HG03175 (cell line): ENCODE results near the gene FAM47A.

Experiments
- ATAC-seq: cut with Tn5 transposase; IDR thresholded peaks from one replicate; pipeline ENCODE4 v1.9.1; 2021; ENCODE audit warnings: mild to moderate bottlenecking, moderate library complexity; ENCODE audit not compliant: unreplicated experiment

FAM47A gene

DNA sequence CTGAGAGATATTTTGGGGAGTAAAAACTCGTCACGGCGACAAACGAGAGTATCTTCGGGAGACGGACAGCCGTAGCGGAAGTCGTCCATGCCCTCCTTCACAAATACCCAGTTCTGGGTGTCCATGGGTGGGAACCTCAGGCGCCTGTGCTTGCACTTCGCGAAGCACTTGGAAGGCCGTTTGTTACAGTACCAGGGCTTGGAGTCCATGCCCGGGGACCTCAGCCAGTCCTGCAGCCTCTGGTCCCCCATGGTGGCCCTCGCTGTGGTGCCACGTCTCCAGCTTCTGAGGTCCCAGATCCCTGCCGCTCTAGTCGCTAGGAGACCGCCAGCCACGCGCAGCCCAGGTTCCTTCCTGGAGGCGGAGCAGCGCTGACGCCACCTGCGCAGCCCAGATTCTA lies at the start of gene FAM47A:
Gene FAM47A (minus strand): TSS at position 287 of the 400 bp plus-strand sequence. CDS start 36 bp downstream, at position 251.
- ATAC-seq: no peak

DNA sequence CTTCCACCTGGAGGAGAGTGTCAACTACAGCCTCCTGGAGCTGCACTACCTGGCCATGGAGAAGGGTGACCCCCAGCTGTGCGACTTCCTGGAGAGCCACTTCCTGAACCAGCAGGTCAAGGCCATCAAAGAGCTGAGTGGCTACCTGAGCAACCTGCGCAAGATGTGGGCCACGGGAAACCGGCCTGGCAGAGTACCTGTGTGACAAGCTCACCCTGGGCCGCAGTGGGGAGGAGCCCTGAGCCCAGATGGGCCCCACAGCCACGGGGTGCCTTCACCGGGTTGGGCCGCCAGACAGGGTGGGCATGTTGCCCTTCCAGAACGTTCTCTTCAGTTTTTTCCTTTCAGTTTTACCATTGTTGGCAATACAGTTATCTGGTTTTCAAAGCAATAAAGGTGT lies 15.2 kb upstream of the FAM47A start:
- ATAC-seq: no peak

DNA sequence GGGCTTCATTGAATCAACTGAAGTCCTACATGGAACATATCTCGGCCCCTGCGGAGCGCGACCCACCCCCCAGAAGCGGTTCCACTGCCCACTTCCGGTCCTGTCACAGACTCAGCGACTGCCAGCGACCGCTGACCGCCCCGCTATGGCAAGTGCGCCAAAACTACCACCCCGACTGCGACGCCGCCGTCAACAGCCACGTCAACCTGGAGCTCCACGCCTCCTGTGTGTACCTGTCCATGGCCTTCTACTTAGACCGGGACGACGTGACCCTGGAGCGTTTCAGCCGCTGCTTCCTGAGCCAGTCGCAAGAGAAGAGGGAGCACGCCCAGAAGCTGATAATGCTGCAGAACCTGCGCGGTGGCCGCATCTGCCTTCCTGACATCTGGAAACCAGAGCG lies 14.8 kb upstream of the FAM47A start:
- no peak for ATAC-seq

DNA sequence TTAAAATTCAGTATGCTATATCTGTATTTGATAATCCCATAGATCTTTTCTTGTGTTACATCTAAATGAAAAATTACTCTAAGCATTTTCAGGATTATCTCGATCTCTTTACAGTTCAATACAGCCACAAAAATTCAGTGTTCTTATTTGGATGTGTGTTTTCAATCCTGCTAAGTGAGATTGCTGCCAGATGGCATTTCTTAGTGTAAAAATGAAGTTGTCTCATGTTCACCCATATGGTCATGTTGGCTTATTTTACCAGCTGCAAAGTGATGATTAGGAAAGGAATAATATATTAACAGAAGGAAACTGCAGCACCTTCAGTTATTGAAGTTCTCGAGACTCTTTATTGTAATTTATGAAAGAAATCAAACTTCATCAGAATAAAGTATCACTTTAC lies 12.1 kb upstream of the FAM47A start:
- no peak for ATAC-seq

GRCh38 chrX:34140816-34141215 lies 8.7 kb upstream of the FAM47A start:
- ATAC-seq: no peak

- ATAC-seq: no peak
Measured at GRCh38 chrX:34130980-34131744, 952 bp downstream of the FAM47A start.

DNA sequence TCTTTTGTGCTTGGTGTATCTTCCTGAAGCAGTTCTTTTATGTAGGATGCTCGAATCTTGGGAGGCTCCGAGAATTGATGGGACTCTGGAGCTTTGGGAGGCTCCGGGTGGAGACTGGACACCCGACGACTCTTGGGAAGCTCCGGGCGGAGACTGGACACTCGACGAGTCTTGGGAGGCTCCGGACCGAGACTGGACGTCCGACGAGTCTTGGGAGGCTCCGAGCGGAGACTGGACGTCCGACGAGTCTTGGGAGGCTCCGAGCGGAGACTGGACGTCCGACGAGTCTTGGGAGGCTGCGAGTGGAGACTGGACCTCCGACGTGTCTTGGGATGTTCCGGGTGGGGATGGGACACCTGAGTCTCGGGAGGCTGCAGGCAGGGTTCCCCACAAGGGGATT lies 1.6 kb downstream of the FAM47A start:
- ATAC-seq: no peak

DNA sequence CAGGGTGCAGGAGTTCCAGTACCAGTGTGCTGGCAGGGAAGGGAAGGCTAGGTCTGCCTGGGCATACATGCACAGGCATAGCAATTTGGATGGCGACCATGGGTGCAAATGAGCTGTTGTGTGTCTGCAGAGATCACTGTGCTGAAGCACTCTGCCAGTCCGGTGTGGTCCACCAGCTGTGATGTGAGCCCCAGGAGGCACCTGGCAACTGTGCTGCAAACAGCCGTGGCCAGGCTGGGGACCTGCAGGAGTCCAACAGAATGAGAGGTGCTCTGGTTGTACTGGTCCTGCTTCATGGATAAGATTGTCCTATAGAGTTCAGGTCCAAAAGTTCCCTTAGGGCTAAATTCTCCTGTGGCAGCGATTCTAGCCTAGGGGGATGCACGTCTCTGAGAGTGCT lies 6.1 kb downstream of the FAM47A start:
- no peak for ATAC-seq

DNA sequence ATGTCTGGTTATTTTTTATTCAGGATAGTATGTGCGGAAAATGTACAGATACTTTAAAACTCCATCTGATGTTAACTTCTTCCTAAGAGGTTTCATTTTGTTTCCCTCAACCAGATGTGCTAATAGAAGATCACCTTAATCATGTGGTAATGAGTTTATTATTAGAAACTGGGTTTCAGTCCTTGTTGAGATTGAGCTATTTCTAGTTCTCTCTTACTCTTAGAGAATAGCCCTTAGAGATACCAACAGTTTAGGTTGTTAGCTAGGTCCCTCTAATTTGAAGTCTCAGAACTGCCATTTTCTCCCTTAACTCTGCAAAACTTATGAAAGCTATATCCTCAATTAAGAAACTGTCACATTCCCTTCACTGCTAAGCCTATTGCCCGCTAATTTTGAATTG lies 13.0 kb downstream of the FAM47A start:
- ATAC-seq: no peak

DNA sequence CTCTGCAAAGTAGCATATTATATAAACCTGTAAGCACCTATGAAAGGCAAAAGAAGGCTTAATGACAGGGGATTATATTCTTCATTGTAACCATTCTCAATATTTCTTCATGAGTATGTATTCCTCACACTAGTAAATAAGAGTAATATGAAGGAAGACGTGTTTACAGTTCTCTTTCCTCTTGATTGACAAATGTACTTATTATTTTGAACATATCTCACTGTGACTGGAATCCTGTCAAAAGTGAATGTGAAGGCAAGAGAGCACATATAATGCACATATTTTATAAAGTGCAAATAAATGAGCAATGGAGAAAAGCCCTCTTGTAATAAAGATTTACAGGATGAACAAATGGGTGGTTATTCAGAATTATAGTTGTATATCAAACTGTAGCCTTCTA lies 19.7 kb downstream of the FAM47A start:
- no peak for ATAC-seq
